AG08396 (cell line): ENCODE results near the gene WWC1.
"Not testable (repeated sequence)": the region's sequence is repeated elsewhere in the genome, so short reads cannot be mapped to it uniquely, and the experiment has no call there.

ENCODE experiments used
- DNase-seq: peaks from one replicate; pipeline ENCODE4 v3.0.0; 2012; ENCODE audit warnings: low spot score, mixed read lengths

Gene WWC1

DNA sequence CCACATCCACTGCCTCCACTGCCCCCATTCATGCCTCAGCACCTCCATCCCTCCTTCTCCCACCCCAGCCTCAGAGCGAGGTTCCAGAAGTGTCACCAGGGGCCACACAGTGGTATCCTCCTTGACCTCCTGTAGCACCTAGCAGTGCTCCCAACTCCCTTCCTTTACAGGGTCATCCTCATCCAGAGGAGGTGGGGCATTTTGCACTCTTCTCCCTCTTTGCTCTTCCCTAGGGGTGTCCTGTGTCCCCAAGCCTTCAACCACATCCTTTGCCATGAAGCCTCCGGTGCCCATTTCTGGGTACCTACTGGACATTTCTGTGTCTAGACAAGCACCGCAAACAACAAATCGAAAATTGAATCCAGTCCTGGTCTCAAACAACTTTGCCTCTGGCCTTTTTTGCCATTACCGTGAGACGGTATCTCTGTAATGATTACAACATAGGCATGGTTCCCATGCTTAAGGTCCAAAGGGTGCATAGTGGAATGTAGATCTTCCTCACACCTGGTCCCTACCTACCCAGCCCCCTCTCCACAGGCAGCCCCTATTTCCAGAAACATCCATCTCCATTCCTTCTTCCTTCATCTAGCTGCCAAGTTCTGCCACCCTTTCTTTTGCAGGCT lies 17.6 kb downstream of the WWC1 start:
- DNase-seq = no peak

GRCh38 chr5:168310541-168310940 lies 19.1 kb downstream of the WWC1 start:
- DNase-seq = not testable (repeated sequence)

DNA sequence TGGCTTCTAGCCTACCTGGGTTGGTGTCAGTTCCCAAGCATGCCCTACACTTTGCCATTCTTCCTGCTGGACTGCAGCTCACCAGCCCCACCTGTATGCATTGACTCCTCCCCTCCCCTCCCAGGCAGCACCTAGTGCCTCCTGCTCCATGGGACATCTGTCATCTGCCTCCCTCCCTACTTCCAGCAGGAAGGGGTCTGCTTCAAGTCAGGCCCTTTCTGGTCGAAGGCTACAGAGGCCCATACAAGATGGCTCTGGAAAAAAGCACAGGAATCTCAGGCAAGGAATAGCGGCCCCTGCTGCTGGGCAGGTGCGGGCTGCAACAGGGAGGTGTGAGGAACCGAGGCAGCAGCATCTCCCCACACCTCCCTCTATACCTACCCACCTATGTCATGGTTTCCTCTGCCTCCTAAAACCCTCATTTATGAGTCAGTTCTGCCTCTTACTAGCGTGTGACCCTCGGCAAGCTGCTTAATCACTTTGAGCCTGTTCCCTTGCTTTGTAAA lies 19.7 kb downstream of the WWC1 start:
- no peak for DNase-seq

DNA sequence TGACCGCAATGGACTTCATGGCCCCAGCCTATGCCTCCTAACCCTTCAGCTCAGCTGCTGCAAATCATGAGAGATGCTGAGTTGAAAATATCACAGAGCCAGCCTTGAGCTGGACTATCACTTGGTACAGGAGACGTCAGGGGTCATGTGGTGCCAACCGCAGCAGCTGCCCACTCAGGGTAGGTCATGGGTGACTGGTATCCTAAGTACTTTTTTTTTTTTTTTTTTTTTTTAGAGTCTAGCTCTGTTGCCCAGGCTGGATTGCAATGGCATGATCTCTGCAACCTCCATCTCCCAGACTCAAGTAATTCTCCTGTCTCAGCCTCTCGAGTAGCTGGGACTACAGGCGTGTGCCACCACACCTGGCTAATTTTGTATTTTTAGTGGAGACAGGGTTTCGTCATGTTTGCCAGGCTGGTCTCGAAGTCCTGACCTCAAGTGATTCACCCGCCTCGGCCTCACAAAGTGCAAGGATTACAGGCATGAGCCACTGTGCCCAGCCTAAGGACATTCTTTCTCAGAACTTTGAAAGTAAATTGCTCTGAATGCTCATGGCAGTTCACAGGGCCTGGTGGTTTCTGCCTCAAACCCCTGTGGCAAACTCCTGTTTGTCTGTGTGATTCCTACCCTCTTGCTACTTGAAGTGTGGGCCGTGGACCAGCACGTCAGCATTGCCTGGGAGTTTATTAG lies 21.3 kb downstream of the WWC1 start:
- DNase-seq = no peak

DNA sequence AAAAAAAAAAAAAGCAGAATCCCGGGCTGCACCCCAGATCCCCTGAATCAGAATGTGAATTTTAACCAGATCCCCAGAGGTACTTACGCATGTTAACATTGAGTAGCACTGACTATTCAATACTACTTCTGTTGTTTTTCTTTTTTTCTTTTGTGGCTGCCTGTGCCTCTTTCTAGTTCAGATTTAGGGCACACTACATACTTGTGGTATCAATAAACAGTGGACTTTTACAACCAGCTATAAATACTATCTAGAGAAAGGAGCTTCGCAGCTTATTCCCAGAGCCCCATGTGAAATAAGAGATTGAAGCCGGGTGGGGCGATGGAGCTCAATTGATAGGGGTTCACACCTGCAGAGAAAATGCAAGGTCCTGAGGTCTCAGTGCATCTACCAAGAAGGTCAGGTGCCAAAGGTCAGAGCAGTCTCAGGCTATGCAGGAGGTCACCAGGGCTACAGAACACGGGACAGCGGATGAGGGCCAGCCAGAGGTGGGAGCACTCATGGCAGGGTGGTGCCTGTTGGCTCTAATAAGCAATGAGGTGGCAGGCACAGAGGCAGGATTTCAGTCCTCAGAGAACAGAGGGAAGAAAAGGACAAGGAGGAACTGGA lies 22.3 kb downstream of the WWC1 start:
- DNase-seq = no peak

DNA sequence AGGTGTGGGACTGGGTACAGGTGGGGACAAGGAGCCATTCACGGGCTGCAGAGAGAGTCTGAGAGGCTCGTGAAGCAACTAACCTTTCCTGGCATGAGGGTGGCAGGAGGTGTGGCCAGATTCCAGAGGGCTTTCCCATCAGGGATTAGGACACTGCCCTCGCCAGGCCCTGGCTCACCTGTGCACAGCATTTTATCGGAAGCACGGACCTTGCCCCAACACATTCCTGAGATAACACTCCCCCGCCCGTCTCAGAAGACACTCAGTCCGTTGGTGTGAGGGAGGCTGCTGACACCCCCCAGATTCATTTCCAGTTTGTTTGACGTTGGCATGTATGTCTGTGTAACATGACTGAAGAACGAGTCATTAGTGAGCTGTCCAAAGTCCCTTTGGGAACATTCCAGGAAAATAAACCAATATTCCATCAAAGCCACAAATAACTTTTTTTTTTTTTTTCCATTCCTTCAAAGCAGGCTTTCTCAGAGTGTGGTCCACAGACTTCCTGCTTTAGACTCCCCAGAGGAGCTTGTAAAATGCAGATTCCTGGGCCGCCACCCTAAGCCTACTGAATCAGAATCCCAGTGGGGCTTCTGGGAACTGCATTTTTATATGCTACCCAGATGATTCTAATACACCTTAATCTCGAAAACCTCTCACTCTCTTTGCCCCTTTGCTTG lies 23.4 kb downstream of the WWC1 start:
- DNase-seq = peak; percentile 74

- no peak for DNase-seq
Measured at GRCh38 chr5:168315416-168316138, 24.1 kb downstream of the WWC1 start.

DNA sequence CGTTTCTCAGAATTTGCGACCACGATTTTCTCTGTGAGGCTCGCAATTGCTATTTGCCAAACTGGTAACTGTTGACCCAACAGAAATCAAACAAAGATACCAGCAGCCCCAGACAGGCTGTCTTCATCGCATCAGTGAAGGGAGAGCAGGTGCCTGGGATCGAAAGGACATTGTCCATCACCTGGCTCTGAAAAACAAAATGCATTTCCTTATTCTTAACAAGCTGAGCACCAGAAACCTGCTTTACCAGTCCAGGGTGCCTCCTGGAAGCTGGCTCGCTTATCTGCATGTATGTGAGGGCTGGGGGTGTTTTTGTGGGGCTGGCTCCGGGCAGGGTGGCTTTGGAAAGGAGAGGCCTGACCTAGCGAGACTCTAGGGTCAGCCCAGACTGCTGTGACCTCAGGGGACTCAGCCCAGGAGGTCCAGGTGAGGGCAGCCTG lies 24.7 kb downstream of the WWC1 start:
- no peak for DNase-seq

GRCh38 chr5:168317096-168317520 lies 25.7 kb downstream of the WWC1 start:
- no peak for DNase-seq

DNA sequence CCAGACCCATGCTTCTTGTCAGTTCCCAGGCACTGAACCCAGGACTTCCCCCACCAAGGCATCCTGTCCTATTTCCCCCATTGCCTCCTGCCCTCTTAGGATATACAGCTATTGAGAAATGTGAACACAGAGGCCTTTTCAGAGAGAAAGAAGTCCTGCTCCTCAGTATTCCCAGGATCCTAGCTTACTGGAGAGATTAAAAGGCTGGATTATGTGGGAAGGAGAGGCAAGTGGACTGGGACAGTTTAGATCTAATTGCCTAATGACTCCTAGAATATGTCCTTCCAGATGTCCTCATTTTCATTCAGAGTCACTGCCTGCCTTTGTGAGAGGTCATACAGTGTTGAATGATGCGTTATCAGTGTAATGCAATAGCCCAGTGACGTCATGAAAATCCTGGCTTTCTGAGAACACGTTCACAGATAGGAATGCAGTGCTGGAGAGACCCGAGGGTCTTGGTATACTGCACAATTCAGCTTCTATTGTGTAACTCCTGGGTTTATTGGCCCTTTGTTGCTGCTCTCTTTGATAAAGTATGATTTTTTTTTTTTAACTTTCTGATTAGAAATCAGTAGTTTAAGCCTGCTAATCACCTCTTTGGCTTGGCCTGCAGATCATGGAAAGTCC lies 26.2 kb downstream of the WWC1 start:
- DNase-seq = peak; percentile 74

GRCh38 chr5:168318240-168318639 lies 26.8 kb downstream of the WWC1 start:
- no peak for DNase-seq

DNA sequence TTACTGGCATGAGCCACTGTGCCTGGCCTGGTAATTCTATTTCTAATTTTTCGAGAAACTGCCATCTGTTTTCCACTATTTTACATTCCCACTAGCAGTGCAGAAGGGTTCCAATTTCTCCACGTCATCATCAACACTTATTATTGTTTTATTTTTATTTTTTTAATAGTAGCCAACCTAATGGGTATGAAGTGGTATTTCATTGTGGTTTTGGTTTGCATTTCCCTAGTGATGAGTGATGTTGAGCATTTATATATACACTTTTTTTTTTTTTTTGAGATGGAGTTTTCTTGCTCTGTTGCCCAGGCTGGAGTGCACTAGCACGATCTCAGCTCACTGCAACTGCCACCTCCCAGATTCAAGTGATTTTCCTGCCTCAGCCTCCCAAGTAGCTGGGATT lies 28.3 kb downstream of the WWC1 start:
- DNase-seq = no peak

DNA sequence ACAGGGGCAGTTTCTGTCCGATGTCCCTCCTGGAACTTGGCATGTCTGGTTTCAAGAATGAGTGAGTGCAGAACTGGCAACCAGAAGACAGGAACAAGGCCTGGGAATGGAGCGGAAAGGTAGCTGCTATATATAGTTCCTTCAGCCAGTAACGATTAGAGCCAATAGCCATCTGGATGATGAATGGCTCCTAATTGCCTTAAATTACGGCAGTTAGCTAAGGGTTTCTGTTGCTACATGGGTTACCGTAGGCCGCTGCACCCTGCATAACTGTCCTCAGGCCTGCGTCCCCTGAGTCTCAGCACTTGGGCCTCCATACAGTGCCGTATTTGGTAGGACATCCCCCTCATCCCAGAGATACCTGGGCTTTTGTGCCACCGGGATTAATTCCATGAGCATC lies 29.4 kb downstream of the WWC1 start:
- no peak for DNase-seq

GRCh38 chr5:168324859-168325630 lies 33.6 kb downstream of the WWC1 start:
- DNase-seq = no peak

DNA sequence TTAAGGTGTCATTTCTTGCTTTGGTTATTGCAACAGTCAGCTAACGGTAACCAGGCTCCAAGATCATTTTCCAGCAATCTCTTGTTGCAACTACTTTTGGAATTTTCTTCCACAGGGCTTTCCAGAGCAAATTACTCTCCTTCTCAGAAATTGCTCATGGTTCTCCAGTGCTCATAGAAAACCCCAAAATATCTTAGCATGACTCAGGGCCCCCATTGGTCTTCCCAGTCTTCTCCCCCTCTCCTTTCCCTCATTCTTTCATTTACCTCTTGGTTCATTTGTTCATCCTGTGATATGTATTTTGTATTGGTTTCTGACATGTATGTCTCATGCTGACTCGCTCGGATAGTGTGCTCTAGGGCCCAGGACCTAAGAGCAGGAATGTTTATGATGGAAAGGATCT lies 35.6 kb downstream of the WWC1 start:
- no peak for DNase-seq

DNA sequence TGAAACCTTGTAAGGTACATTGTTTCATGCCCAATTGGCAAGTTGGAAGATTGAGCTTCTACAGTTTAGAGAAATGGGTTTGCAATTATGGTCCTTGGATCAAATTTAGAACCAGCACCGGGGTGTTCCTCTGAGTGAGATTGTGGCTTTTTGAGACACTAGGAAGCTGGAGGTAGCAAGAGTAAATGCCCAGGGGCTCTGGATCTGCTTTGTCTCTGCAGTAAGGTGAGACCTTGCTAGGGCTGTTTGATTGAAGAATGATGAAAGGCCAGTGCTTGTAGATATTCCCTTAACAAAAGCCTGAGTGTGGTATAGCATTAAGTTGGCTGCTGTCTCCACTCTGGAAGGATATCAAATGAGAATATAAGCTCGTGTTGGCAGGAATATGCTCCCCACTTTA lies 36.0 kb downstream of the WWC1 start:
- no peak for DNase-seq

- DNase-seq = no peak
Measured at GRCh38 chr5:168327994-168328393, 36.5 kb downstream of the WWC1 start.

GRCh38 chr5:168328814-168329213 lies 37.4 kb downstream of the WWC1 start:
- no peak for DNase-seq

- no peak for DNase-seq
Measured at GRCh38 chr5:168329302-168329701, 37.9 kb downstream of the WWC1 start.

DNA sequence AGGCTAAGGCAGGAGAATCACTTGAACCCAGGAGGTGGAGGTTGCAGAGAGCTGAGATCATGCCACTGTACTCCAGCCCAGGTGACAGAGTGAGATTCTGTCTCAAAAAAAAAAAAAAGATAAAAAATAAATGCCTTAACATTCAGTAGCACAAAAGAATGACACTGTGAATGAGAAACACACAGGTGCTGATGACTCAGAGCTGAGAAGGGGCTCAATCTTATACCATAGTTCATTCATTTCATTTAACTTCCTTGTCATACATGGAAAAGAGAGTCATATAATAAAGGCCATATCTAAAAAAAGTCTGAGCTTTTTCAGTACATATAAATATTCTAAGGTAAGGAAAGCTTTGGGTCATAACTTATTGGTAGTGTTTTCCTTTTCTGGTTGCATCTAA lies 40.6 kb downstream of the WWC1 start:
- no peak for DNase-seq

- no peak for DNase-seq
Measured at GRCh38 chr5:168334280-168334679, 42.8 kb downstream of the WWC1 start.
